Natural killer cell (primary cell): ENCODE measurements around the gene PLAGL1. TPM values are rescaled to one million over a fixed set of nuclear protein-coding genes. Genes with fewer than 3 reads are reported as not detected.

Experiments used
- ATAC-seq, 3 donors: fragments of 150-1000 bp in 2 of 3; fragments of 200-7000 bp in 1 of 3; cut with Tn5 transposase; 1 replicate in 1 of 3; 2 replicates in 2 of 3; pipeline ENCODE4 v1.10.0; 2021; ENCODE audit warnings: mild to moderate bottlenecking in 2 of 3, moderate library complexity in 2 of 3
- DNase-seq, 2 donors: peaks; one replicate each; pipeline versions ENCODE4 v3.0.0 to v3.0.0-alpha.2; 2013 to 2021; ENCODE audit warnings: mixed read lengths in 1 of 2
- H3K27ac ChIP-seq: one replicate; pipeline ENCODE4 v1.5.1; 2013; ENCODE audit warnings: mild to moderate bottlenecking, low read length
- H3K27me3 ChIP-seq: one replicate; pipeline ENCODE4 v1.6.1; 2013; ENCODE audit warnings: low read length; ENCODE audit not compliant: control insufficient read depth, insufficient read depth
- H3K36me3 ChIP-seq: one replicate; pipeline ENCODE4 v1.6.1; 2013; ENCODE audit warnings: low read length; ENCODE audit not compliant: control insufficient read depth, insufficient read depth
- H3K4me1 ChIP-seq: one replicate; pipeline ENCODE4 v1.6.1; 2013; ENCODE audit warnings: low read length; ENCODE audit not compliant: control insufficient read depth, insufficient read depth
- H3K4me3 ChIP-seq: one replicate; pipeline ENCODE4 v1.5.1; 2013; ENCODE audit warnings: low read length
- H3K9me3 ChIP-seq: one replicate; pipeline ENCODE4 v1.6.1; 2013; ENCODE audit warnings: low read length; ENCODE audit not compliant: control insufficient read depth, insufficient read depth
- H3K27ac Mint-ChIP-seq, 2 donors: one replicate each; pipeline ENCODE4 v1.8.0; 2022; ENCODE audit warnings: mild to moderate bottlenecking in 2 of 2, mixed read lengths in 2 of 2, moderate library complexity in 1 of 2
- H3K27me3 Mint-ChIP-seq, 2 donors: one replicate each; pipeline ENCODE4 v1.8.0; 2022; ENCODE audit warnings: low read depth in 2 of 2, mixed read lengths in 2 of 2
- H3K36me3 Mint-ChIP-seq: one replicate; pipeline ENCODE4 v1.8.0; 2022; ENCODE audit warnings: mixed read lengths
- H3K4me1 Mint-ChIP-seq, 2 donors: one replicate each; pipeline ENCODE4 v1.8.0; 2022; ENCODE audit warnings: mixed read lengths in 2 of 2
- H3K4me3 Mint-ChIP-seq: one replicate; pipeline ENCODE4 v1.8.0; 2022; ENCODE audit warnings: mild to moderate bottlenecking, moderate library complexity, mixed read lengths
- H3K9me3 Mint-ChIP-seq, 2 donors: one replicate each; pipeline ENCODE4 v1.8.0; 2022; ENCODE audit warnings: mixed read lengths in 2 of 2
- WGBS: methylation state at CpG from one replicate; pipeline ENCODE4 v1.1.7; 2013; ENCODE audit warnings: missing lambda C conversion rate; ENCODE audit not compliant: insufficient coverage; 5-methylcytosine and 5-hydroxymethylcytosine counted together
- intact Hi-C: fragments of 100-400 bp; cut with micrococcal nuclease; formaldehyde crosslinking; loops from one replicate; pipeline ENCODE4 v1.14.2; 2022
- total RNA-seq, 4 donors: library from RNA; stranded (reverse); fragments of 120-200 nt in 1 of 4; gene quantifications; one replicate each; pipeline versions ENCODE4 v1.2.3 to v1.2.4, GENCODE V29; 2013 to 2022
- TF ChIP-seq, protein P1 (sequence below): fragments of 200-600 bp; IDR thresholded peaks from one replicate; pipeline ENCODE4 v1.8.0; 2022; ENCODE audit warnings: antibody characterized with exemption

PLAGL1 gene
- total RNA-seq, 3 donors from 2014 or later (not counting 1 experiment from before 2014, with no cell fraction given), result 4.9 to 12.2 (median 6.8) TPM

DNA sequence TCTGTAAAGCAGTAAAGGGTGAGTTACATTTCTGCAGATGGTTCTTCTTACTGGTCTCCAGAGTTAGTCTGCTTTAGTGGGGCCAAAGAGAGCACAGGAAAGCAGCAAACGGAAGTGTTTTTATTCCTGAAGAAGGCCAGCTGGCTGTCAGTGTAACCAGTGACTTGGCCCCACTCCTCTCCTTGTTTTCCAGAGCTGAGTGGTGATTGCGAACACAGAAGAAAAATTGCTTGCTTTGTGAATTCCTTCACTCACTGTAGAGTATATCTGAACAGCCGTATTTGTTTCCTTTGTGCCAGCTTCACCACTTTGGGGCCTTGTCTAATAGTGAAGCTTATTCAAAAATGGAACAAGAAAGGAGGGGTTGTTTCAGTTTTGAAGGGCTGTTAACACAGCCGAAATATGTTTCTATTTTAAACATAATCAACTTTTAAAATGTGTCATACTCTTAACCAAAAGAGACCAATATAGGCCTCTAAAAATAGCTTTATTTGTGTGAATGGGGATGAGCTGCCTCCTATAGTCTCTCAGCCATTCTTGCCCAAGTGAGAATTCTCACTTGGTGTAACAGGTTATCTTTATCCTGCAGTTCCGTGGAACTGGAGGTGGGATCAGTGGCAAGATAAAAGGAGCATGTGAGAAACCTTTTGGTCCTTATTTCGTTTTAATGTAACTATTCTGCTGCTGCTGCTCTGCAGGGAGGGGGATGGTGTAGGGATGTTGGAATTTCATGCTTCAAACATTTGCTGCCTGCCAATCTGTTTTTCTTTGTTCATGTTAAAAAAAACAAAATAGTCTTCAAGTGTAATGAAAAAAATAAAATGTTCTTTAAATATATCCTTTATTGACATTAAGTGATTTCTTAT is 105.9 kb downstream of the PLAGL1 start:
- no peak overlapping the region for H3K4me3 ChIP-seq
- TF ChIP-seq, protein P1, sequence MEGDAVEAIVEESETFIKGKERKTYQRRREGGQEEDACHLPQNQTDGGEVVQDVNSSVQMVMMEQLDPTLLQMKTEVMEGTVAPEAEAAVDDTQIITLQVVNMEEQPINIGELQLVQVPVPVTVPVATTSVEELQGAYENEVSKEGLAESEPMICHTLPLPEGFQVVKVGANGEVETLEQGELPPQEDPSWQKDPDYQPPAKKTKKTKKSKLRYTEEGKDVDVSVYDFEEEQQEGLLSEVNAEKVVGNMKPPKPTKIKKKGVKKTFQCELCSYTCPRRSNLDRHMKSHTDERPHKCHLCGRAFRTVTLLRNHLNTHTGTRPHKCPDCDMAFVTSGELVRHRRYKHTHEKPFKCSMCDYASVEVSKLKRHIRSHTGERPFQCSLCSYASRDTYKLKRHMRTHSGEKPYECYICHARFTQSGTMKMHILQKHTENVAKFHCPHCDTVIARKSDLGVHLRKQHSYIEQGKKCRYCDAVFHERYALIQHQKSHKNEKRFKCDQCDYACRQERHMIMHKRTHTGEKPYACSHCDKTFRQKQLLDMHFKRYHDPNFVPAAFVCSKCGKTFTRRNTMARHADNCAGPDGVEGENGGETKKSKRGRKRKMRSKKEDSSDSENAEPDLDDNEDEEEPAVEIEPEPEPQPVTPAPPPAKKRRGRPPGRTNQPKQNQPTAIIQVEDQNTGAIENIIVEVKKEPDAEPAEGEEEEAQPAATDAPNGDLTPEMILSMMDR, result no peak
- H3K9me3 ChIP-seq, result no peaks in the 10 kb centered on the region
- Mint-ChIP-seq H3K4me1 (no peaks in the 10 kb centered on the region), H3K36me3 (no peaks in the 10 kb centered on the region), H3K27ac (no peak overlapping the region), H3K9me3 (no peaks in the 10 kb centered on the region), H3K27me3 (no peaks in the 10 kb centered on the region), H3K4me3 (no peak overlapping the region)
- no peaks in the 10 kb centered on the region for H3K4me1 ChIP-seq
- ATAC-seq (no peak), DNase-seq (no peak)
- WGBS, result 56% methylated on average over 5 of the region's 6 CpGs
- H3K36me3 ChIP-seq, result no peaks in the 10 kb centered on the region
- H3K27me3 ChIP-seq, result no peaks in the 10 kb centered on the region
- H3K27ac ChIP-seq, result no peak overlapping the region
- intact Hi-C loops, result no loop called here

DNA sequence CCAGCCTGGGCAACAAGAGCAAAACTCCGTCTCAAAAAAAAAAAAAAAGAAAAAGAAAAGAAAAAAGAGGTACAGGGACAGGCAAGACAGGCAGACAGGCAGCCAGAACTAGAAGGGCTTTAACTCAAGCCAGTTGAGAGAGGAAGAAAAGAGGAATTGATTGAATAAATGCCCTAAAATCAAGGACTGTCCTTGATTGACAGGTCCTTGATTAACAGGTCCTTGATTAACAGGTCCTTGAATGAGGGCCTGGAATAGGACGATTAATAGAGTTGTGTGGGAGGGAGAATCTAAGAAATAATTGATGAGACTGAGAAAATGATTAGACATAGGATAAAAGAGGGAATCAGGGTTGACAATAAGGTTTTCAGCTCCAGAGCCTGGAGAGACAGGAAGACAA is 107.7 kb downstream of the PLAGL1 start:
- Histone ChIP-seq H3K36me3 (no peaks in the 10 kb centered on the region), H3K4me3 (no peak overlapping the region), H3K9me3 (no peaks in the 10 kb centered on the region), H3K27me3 (no peaks in the 10 kb centered on the region), H3K27ac (no peak overlapping the region), H3K4me1 (no peaks in the 10 kb centered on the region)
- Mint-ChIP-seq H3K27ac (no peak overlapping the region), H3K27me3 (no peaks in the 10 kb centered on the region), H3K4me1 (no peaks in the 10 kb centered on the region), H3K4me3 (no peak overlapping the region), H3K9me3 (no peaks in the 10 kb centered on the region), H3K36me3 (no peaks in the 10 kb centered on the region)
- no peak for DNase-seq
- WGBS, result 91% methylated on average over 2 of the region's 2 CpGs
- intact Hi-C loops, result no loop called here
- ATAC-seq, result no peak
- TF ChIP-seq, protein P1, result no peak

DNA sequence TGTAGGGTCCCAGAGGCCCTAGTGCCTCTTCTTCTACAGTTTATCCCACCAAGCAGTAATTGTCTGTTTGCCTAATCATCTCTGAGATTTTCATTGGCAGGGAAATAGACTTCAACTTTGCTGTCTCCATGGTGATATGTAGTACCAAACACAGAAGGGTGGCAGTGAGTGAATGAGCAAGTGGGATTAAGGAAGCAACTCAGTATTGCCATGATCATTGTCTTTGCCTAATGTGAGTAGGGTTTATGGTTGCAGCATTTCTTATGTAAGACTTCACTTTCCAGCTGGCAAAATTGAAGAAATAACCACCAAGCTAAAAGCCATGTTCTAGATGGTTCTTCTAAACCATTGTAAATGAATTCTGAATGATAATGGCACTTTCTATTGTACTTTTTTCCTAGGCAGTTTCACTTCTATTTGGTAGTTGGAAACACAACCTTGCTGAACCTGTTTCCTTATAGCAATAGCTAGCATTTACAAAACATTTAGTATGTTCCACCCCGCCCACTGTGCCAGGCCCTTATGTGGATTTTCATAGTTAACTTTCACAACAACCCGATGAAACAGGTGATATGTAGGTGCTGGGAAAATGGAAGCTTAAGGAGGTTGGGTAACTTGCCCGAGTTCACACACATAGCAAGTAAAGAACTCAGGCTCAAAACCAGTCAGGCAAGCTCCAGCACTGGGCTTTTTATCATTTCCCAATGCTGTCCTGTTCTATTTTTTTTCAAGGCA is 111.8 kb downstream of the PLAGL1 start:
- WGBS, result 95% methylated on average over 3 of the region's 3 CpGs
- H3K9me3 ChIP-seq, result no peaks in the 10 kb centered on the region
- TF ChIP-seq, protein P1, result no peak
- Mint-ChIP-seq H3K27ac (no peak overlapping the region), H3K9me3 (no peaks in the 10 kb centered on the region), H3K4me1 (no peaks in the 10 kb centered on the region), H3K4me3 (no peak overlapping the region), H3K36me3 (no peaks in the 10 kb centered on the region), H3K27me3 (no peaks in the 10 kb centered on the region)
- DNase-seq (no peak), ATAC-seq (no peak)
- H3K4me1 ChIP-seq, result no peaks in the 10 kb centered on the region
- H3K27me3 ChIP-seq, result no peaks in the 10 kb centered on the region
- no peaks in the 10 kb centered on the region for H3K36me3 ChIP-seq
- no peak overlapping the region for H3K27ac ChIP-seq
- H3K4me3 ChIP-seq, result no peak overlapping the region
- intact Hi-C loops, result no loop called here
